Karpas-422 (cell line): ENCODE measurements around the gene CMTM2. TPM values are rescaled to one million over a fixed set of nuclear protein-coding genes. Genes with fewer than 3 reads are reported as not detected.

Source experiments
- DNase-seq: peaks from one replicate; pipeline ENCODE4 v3.0.0-alpha.2; 2015
- H2AFZ ChIP-seq: fragments of 200-600 bp; sonication (generic); 2 replicates; pipeline ENCODE4 v1.6.1; 2014; ENCODE audit warnings: antibody characterized with exemption, low read length, mixed read lengths
- H3K27ac ChIP-seq: fragments of 200-600 bp; sonication (generic); 2 replicates; pipeline ENCODE4 v1.5.1; 2014; ENCODE audit warnings: mild to moderate bottlenecking, low read length, moderate library complexity
- H3K27me3 ChIP-seq: fragments of 200-600 bp; sonication (generic); 2 replicates; pipeline ENCODE4 v1.6.1; 2014; ENCODE audit warnings: low read length, mixed read lengths
- H3K36me3 ChIP-seq: fragments of 200-600 bp; sonication (generic); 2 replicates; pipeline ENCODE4 v1.6.1; 2014; ENCODE audit warnings: low read length, mixed read lengths; ENCODE audit not compliant: insufficient read depth
- H3K4me1 ChIP-seq: fragments of 200-600 bp; sonication (generic); 2 replicates; pipeline ENCODE4 v1.6.1; 2014; ENCODE audit warnings: mild to moderate bottlenecking, low read length, mixed read lengths
- H3K4me2 ChIP-seq: fragments of 200-600 bp; sonication (generic); 2 replicates; pipeline ENCODE4 v1.6.1; 2014; ENCODE audit warnings: low read length, low read depth, mild to moderate bottlenecking; ENCODE audit not compliant: poor library complexity, severe bottlenecking
- H3K4me3 ChIP-seq: fragments of 200-600 bp; sonication (generic); 2 replicates; pipeline ENCODE4 v1.5.1; 2014; ENCODE audit warnings: mild to moderate bottlenecking, antibody characterized with exemption, low read length, mixed read lengths
- H3K79me2 ChIP-seq: fragments of 200-600 bp; sonication (generic); 2 replicates; pipeline ENCODE4 v1.6.1; 2014; ENCODE audit warnings: mild to moderate bottlenecking, low read length, mixed read lengths
- H3K9ac ChIP-seq: fragments of 200-600 bp; sonication (generic); 2 replicates; pipeline ENCODE4 v1.6.0; 2014; ENCODE audit warnings: low read length
- H3K9me2 ChIP-seq: fragments of 200-600 bp; sonication (generic), shearing (Covaris generic); replicated peaks from 2 replicates; pipeline ENCODE4 v1.6.0; 2014; ENCODE audit warnings: mild to moderate bottlenecking, low read length, moderate library complexity; ENCODE audit not compliant: insufficient read depth
- H3K9me3 ChIP-seq: fragments of 300-700, 200-600 bp; sonication (generic); 2 replicates; pipeline ENCODE4 v1.6.1; 2014; ENCODE audit warnings: low read length, mixed read lengths
- H4K20me1 ChIP-seq: fragments of 200-600 bp; sonication (generic); 2 replicates; pipeline ENCODE4 v1.6.1; 2014; ENCODE audit warnings: mild to moderate bottlenecking, antibody characterized with exemption, low read length, low read depth; ENCODE audit not compliant: insufficient read depth
- total RNA-seq: library from RNA; depleted of rRNA; stranded (reverse); fragments of >200 nt; shearing (Covaris generic); gene quantifications from 2 replicates; pipeline ENCODE4 v1.2.3, GENCODE V29; 2014; ENCODE audit warnings: low replicate concordance

CMTM2 gene
- total RNA-seq, 1 experiment from 2014 or later: not detected

DNA sequence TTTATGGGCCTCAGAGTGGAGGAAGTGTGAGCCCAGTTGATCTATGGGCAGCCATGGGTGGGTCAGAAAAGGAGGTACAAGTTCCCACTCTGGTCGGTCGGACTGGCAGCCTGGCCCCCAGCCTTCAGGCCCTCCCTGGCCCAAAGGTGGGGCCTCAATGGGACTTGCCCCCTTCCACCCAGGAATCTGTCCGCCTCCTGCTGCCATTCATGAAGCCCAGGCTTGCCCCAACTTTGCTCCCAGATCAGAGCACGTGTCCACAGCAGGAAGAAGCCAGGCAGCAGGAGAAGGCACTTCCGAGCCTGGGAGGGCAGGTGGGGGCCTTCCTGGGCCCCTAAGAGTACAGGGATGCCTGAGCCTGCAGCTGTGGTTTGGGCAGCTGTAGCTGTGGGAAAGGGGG lies 22.2 kb downstream of the CMTM2 start:
- Histone ChIP-seq H3K4me3 (no peak overlapping the region), H3K4me2 (no peak overlapping the region), H3K4me1 (peaks cover 57% of the 10 kb centered on the region), H4K20me1 (peaks cover 6% of the 10 kb centered on the region; the same call in 1 of the 2 replicates), H3K27ac (no peak overlapping the region), H3K27me3 (no peaks in the 10 kb centered on the region; the same call in 1 of the 2 replicates), H3K79me2 (no peaks in the 10 kb centered on the region), H3K9me3 (peaks cover 5% of the 10 kb centered on the region; the same call in 1 of the 2 replicates), H3K36me3 (no peaks in the 10 kb centered on the region), H3K9ac (no peak overlapping the region), H3K9me2 (no peaks in the 10 kb centered on the region), H2AFZ (no peak overlapping the region)
- DNase-seq: no peak

DNA sequence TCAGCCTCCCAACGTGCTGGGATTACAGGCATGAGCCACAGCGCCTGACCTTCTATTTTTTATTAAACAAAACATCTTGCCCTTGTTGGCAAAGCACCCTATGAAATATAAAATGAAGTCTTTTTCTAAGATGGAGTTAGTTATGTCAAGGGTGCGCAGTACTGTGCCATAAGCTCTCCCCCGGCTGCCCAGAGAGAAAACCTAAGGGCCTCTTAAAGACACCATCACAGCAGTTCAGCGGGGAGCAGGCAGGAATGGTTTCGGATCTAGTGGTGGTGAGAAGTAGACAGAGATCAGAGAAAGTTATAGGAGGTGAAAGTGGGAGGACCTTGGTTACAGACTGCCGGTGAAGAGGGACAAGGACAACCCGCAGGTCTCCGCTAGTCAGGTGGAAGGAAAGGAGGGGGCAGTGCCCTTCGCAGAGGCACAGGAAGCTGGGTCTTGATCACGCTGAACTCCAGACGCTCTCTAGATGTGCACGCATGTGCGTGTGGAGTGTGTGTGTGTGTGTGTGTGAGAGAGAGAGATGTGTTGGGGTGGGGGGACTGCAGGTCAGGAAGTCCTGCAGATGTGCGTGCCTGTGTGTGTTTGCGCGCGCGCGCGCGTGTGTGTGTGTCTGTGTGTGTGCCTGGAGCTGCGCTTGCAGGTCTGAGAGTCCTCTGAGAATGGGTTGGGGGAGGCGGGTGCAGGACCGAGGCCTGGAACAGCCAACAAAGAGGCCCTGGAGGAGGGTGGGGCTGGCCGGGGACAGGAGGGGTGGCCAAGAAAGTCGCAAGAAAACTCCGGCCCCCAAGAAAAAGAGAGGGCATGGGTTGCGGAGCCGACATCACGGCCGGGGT lies 24.5 kb downstream of the CMTM2 start:
- H3K4me3 ChIP-seq: peak overlapping the region; percentile 65
- DNase-seq: peak; percentile 68
- peak overlapping the region; percentile 31; the same call in 1 of the 2 replicates for H2AFZ ChIP-seq

DNA sequence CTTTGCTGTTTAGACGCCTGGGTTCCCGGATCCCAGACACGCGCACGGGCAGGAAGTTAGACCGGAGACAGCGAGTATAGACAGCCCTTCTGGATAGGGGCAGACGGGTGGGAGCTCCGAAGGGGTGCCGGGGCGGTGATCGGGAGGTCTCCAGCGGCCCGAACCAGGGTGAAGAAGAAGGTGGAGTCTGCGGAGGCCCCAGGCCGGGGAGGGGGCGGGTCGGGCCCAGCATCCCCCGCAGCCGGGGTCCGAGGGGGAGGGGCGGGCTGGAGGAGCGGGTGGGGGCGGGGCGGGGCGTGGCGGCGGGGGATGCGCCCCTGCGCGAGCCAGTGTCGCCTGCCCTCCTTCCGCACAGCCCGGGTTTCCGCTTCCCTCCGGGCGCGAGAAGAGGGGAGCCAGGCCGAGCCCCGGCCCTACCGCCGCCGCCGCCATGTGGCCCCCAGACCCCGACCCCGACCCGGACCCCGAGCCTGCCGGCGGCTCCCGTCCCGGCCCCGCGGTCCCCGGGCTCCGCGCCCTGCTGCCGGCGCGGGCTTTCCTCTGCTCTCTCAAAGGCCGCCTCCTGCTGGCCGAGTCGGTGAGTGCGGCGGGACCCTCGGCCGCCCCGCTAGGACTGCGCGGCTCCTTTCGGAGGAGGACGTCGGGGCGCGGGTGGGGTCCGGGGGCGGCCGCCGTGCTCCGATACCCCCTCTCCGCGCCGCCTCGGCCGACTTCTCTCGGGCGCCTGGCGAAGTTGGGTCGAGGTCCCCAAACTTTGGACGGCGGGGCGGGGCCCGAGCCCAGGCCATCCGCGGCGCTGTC lies 25.3 kb downstream of the CMTM2 start, which contains the start of gene CMTM3:
Gene CMTM3 (plus strand): TSS at position 329 of the 801 bp plus-strand sequence. CDS start 102 bp downstream, at position 431.
- Histone ChIP-seq H3K9me3 (peaks cover 5% of the 10 kb centered on the region; the same call in 1 of the 2 replicates), H3K4me2 (peak within 1 kb of the TSS; percentile 86), H3K36me3 (no peaks in the 10 kb centered on the region), H3K9ac (peak within 1 kb of the TSS; percentile 72), H4K20me1 (peaks cover 24% of the 10 kb centered on the region; the same call in 1 of the 2 replicates), H3K9me2 (no peaks in the 10 kb centered on the region), H2AFZ (peak within 1 kb of the TSS; percentile 31; the same call in 1 of the 2 replicates), H3K4me3 (peak within 1 kb of the TSS; percentile 65), H3K27ac (no peak within 1 kb of the TSS; the same call in 1 of the 2 replicates), H3K79me2 (no peaks in the 10 kb centered on the region), H3K4me1 (peaks cover 71% of the 10 kb centered on the region), H3K27me3 (no peaks in the 10 kb centered on the region; the same call in 1 of the 2 replicates)
- peak; percentile 81 for DNase-seq

More for the DNA sequence above, 24.5 kb downstream of the CMTM2 start:
- H3K9me3 ChIP-seq: peaks cover 5% of the 10 kb centered on the region; the same call in 1 of the 2 replicates
- H4K20me1 ChIP-seq: peaks cover 16% of the 10 kb centered on the region; the same call in 1 of the 2 replicates
- H3K4me2 ChIP-seq: peak overlapping the region; percentile 63
- H3K9me2 ChIP-seq: no peaks in the 10 kb centered on the region
- no peaks in the 10 kb centered on the region for H3K36me3 ChIP-seq
- H3K79me2 ChIP-seq: no peaks in the 10 kb centered on the region
- H3K27me3 ChIP-seq: no peaks in the 10 kb centered on the region; the same call in 1 of the 2 replicates
- peak overlapping the region; percentile 69 for H3K9ac ChIP-seq
- H3K4me1 ChIP-seq: peaks cover 72% of the 10 kb centered on the region
- no peak overlapping the region for H3K27ac ChIP-seq

DNA sequence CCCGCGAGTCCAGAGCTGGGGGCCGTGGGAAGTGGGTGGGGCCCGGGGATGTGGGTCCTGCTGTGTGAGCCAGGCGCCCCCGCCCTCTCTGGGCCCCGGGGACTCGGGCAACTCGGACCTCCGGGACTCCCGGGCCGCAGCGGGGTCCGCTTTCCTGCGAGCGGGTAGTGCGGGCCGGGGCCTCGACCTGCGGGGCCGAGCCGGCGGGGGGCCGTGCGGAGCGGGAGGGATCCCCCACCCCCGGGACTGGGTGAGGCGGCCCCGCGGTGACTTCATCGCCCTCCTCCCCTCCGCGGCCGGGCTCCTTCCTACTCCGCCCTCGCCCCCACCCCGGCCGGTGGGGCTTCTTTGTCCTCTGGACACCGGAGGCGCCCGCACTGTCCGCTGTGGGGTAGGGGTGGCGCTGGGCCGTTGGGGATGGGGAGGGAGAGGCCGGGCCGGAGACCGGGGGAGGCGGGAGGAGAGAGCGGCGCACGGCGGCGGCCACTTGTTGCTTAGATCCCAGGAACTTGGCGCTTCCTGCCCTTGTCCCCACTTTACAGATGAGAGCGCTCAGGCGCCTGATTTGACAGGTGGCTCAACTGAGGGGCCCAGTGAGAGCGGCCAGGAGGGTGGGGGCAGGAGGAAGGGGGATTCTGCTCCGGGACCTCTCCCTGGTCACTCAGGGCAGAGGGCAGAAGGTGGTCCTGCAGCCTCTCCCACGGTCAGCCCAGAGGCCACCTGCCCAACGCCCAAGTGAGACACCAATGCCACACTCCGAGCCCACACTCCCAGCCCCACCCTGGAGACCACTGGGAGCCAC lies 26.1 kb downstream of the CMTM2 start:
- peak overlapping the region; percentile 56 for H3K27ac ChIP-seq
- H3K4me1 ChIP-seq: peaks cover 66% of the 10 kb centered on the region
- no peaks in the 10 kb centered on the region; the same call in 1 of the 2 replicates for H3K27me3 ChIP-seq
- no peaks in the 10 kb centered on the region for H3K36me3 ChIP-seq
- H2AFZ ChIP-seq: no peak overlapping the region
- peaks cover 5% of the 10 kb centered on the region; the same call in 1 of the 2 replicates for H3K9me3 ChIP-seq
- H3K4me3 ChIP-seq: peak overlapping the region; percentile 65
- H4K20me1 ChIP-seq: peaks cover 32% of the 10 kb centered on the region; the same call in 1 of the 2 replicates
- H3K9me2 ChIP-seq: no peaks in the 10 kb centered on the region
- peak overlapping the region; percentile 86 for H3K4me2 ChIP-seq
- H3K79me2 ChIP-seq: no peaks in the 10 kb centered on the region
- peak overlapping the region; percentile 72 for H3K9ac ChIP-seq
- DNase-seq: no peak

DNA sequence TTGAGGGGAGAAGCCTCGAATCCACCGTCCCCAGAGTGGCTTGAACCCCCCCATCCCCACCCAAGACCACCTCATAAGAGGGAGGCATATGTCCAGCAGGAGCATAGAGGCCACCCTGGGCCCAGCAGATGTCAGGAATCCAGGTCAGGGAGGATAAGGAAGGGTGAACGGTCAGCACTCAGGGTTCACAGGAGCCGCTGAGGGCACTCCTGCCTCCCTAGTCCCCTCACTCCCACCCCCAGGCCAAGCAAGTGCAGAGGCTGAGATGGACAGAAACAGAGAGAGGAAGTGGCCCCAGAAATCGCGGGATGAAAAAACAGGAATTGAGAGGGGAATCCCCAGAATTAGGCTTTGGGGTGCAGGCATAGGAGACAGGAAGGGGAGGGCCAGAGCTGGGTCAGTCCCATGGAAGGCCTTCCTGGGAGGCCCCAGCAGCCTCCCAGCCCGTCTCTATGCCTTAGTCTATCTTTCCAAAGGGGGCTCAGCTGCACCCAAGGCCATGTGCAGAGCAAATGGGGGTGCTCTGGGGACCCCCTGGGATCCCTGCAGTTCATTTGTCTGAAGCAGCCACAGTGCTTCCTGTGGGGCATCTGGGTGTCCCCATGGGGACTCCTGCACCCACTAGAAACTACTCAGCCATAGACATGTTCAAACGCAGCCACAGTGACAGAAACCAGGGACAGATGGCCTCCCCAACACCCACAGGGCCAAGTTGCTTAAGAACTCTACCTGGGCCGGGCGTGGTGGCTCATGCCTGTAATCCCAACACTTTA lies 26.9 kb downstream of the CMTM2 start:
- Histone ChIP-seq H3K27me3 (no peaks in the 10 kb centered on the region; the same call in 1 of the 2 replicates), H3K27ac (peak overlapping the region; percentile 56), H3K4me1 (peaks cover 66% of the 10 kb centered on the region), H3K4me3 (peak overlapping the region; percentile 65), H4K20me1 (peaks cover 32% of the 10 kb centered on the region; the same call in 1 of the 2 replicates), H3K79me2 (no peaks in the 10 kb centered on the region), H3K9me2 (no peaks in the 10 kb centered on the region), H3K36me3 (no peaks in the 10 kb centered on the region), H3K9me3 (peaks cover 3% of the 10 kb centered on the region; the same call in 1 of the 2 replicates), H3K9ac (peak overlapping the region; percentile 72), H2AFZ (no peak overlapping the region), H3K4me2 (peak overlapping the region; percentile 86)
- DNase-seq: peak; percentile 87

DNA sequence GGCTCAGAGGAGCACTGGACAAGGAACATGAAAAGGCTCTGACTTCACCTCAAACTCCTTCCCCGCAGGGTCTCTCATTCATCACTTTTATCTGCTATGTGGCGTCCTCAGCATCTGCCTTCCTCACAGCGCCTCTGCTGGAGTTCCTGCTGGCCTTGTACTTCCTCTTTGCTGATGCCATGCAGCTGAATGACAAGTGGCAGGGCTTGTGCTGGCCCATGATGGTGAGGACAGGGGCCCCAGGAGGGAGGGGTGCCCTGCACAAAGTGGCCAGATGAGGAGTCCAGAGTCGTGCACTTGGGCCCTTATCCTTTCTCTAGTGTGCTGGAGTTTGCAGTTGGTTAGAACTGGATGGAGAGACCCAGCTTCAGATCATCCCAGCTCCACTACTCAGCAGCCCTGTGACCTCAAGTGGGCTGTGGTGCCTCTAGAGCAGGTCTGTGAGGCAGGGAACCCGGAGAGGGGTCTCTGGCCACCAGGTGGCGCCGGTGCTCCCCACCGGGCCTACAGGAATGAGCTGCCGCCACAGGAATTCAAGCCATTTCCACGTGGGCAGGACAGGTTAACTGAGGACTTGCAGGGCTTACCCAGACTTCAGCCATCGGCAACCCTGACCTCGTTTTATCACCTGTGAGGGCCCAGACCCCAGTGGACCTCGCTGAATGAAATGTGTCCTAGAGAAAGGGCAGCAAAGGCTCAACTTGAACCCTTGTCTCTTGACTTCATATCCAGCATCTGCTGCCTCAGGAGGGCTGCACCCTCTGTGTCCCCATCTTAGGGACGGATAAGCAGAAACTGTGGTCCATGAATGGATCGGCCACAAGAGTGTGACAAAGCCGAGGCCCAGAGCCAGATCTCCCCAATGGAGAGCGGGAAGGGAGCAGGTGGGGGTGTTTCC lies 29.2 kb downstream of the CMTM2 start:
- no peaks in the 10 kb centered on the region for H3K36me3 ChIP-seq
- no peaks in the 10 kb centered on the region for H3K9me3 ChIP-seq
- DNase-seq: peak; percentile 93
- H3K4me2 ChIP-seq: peak overlapping the region; percentile 86
- peaks cover 50% of the 10 kb centered on the region for H3K4me1 ChIP-seq
- peak overlapping the region; percentile 51 for H3K9ac ChIP-seq
- H3K27me3 ChIP-seq: no peaks in the 10 kb centered on the region
- no peaks in the 10 kb centered on the region for H3K9me2 ChIP-seq
- no peaks in the 10 kb centered on the region for H3K79me2 ChIP-seq
- peak overlapping the region; percentile 48 for H3K27ac ChIP-seq
- peaks cover 26% of the 10 kb centered on the region; the same call in 1 of the 2 replicates for H4K20me1 ChIP-seq
- H3K4me3 ChIP-seq: 0 out of 2 replicates have a peak overlapping the region, but pooled peaks have one; percentile 6
- no peak overlapping the region for H2AFZ ChIP-seq
